SU-DHL-6 (cell line): ENCODE measurements around the gene IL20RA.

Experiments used
- H2AFZ ChIP-seq: fragments of 200-600 bp; sonication (generic); 2 replicates; pipeline ENCODE4 v1.6.1; 2014; ENCODE audit warnings: low read depth, mild to moderate bottlenecking, moderate library complexity, mixed read lengths, antibody characterized with exemption, low read length; ENCODE audit not compliant: severe bottlenecking
- H3F3A ChIP-seq: fragments of 200-600 bp; shearing (Covaris generic); 2 replicates; pipeline ENCODE4 v1.6.0; 2016; ENCODE audit warnings: antibody characterized with exemption, mild to moderate bottlenecking; ENCODE audit not compliant: insufficient read depth
- H3K27ac ChIP-seq: fragments of 200-600 bp; sonication (generic); 2 replicates; pipeline ENCODE4 v1.5.1; 2016; ENCODE audit warnings: low read depth, mild to moderate bottlenecking, low read length, moderate library complexity, mixed read lengths
- H3K27me3 ChIP-seq: fragments of 200-600 bp; sonication (generic), shearing (Covaris generic); 2 replicates; pipeline ENCODE4 v1.6.0; 2014; ENCODE audit warnings: mild to moderate bottlenecking, low read length
- H3K36me3 ChIP-seq: fragments of 200-600 bp; sonication (generic); 2 replicates; pipeline ENCODE4 v1.6.1; 2014; ENCODE audit warnings: mild to moderate bottlenecking, low read length, mixed read lengths
- H3K4me2 ChIP-seq: fragments of 300-600, 200-600 bp; shearing (Covaris generic), sonication (generic); 2 replicates; pipeline ENCODE4 v1.6.0; 2014; ENCODE audit warnings: low read length, low read depth, mild to moderate bottlenecking; ENCODE audit not compliant: poor library complexity, severe bottlenecking
- H3K4me3 ChIP-seq: fragments of 200-600 bp; sonication (generic); 2 replicates; pipeline ENCODE4 v1.5.1; 2014; ENCODE audit warnings: antibody characterized with exemption, low read length, mild to moderate bottlenecking, mixed read lengths; ENCODE audit not compliant: insufficient read depth, poor library complexity, severe bottlenecking
- H3K79me2 ChIP-seq: fragments of 200-600 bp; sonication (generic); 2 replicates; pipeline ENCODE4 v1.6.1; 2014; ENCODE audit warnings: mild to moderate bottlenecking, low read length, moderate library complexity; ENCODE audit not compliant: insufficient read depth
- H3K9ac ChIP-seq: fragments of 200-600 bp; sonication (generic); 2 replicates; pipeline ENCODE4 v1.7.0; 2014; ENCODE audit warnings: mild to moderate bottlenecking, low read length
- H3K9me2 ChIP-seq: fragments of 200-600 bp; sonication (generic); replicated peaks from 2 replicates; pipeline ENCODE4 v1.6.1; 2014; ENCODE audit warnings: low read length; ENCODE audit not compliant: insufficient read depth
- H3K9me3 ChIP-seq: fragments of 200-600 bp; sonication (generic); 2 replicates; pipeline ENCODE4 v1.6.1; 2014; ENCODE audit warnings: low read length, mixed read lengths; ENCODE audit not compliant: insufficient read depth
- H4K20me1 ChIP-seq: fragments of 200-600 bp; sonication (generic); 2 replicates; pipeline ENCODE4 v1.6.1; 2014; ENCODE audit warnings: low read depth, mild to moderate bottlenecking, antibody characterized with exemption, low read length, moderate library complexity, mixed read lengths
- EZH2phosphoT487 ChIP-seq: fragments of 200-600 bp; sonication (generic), shearing (Covaris generic); conservative IDR thresholded peaks from 2 replicates; pipeline ENCODE4 v1.6.1; 2018; ENCODE audit warnings: mild to moderate bottlenecking, antibody characterized with exemption, low read length, moderate library complexity, mixed read lengths
- TF ChIP-seq, protein P1 (sequence below): fragments of 200-600 bp; sonication (generic); IDR thresholded peaks from one replicate; pipeline ENCODE4 v1.5.1; 2017; ENCODE audit warnings: antibody characterized with exemption, mild to moderate bottlenecking, low read length, moderate library complexity; ENCODE audit not compliant: insufficient read depth, poor library complexity, severe bottlenecking

Gene IL20RA

DNA sequence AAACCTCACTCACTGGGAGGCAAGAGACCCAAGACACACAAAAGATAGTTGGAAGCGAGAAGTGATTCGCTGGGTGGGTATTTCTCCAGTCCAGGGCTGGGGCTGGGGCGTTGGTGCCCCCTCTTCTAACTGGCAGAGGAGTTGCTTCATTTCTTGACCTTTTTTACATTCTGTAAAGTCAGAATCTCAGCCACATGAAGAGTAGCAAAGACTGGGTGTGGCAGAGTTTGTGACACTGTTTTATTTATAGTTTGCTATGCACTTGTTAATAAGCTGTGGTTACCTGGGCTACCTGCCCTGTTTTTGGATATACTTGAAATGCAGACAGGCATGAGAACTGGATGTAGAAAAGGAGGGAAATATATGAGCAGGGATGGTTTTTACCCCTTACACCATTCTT, 42.3 kb downstream of the IL20RA start:
- no peak overlapping the region for H3K4me2 ChIP-seq
- no peak overlapping the region for H3K9ac ChIP-seq
- no peaks in the 10 kb centered on the region for H3K27me3 ChIP-seq
- no peak overlapping the region for H3K4me3 ChIP-seq
- no peak overlapping the region for H3K27ac ChIP-seq
- H3K9me2 ChIP-seq = no peaks in the 10 kb centered on the region
- no peaks in the 10 kb centered on the region for H3F3A ChIP-seq
- no peak overlapping the region for H2AFZ ChIP-seq
- no peaks in the 10 kb centered on the region for H3K36me3 ChIP-seq
- TF ChIP-seq EZH2phosphoT487 = no peak
- H4K20me1 ChIP-seq = no peaks in the 10 kb centered on the region
- no peaks in the 10 kb centered on the region for H3K9me3 ChIP-seq
- no peaks in the 10 kb centered on the region for H3K79me2 ChIP-seq

DNA sequence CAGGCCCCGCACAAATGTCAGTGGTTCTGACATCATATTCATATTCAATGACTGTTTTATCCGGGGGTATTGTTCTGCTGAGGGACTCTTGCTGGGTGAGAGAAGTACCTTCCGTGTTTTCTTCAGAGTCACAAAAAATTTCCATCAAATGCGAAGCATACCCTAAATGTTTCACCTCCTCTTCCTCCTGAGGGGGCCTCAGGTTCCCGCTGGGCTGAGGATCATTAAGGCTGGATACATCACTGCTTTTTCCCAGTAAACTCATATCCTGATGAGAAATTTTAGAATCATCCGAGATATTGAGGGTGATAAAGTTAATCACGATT, 42.8 kb downstream of the IL20RA start:
- Histone ChIP-seq H3K27ac (no peak overlapping the region), H3K4me2 (no peak overlapping the region), H3K9me2 (no peaks in the 10 kb centered on the region), H3K9ac (no peak overlapping the region), H3F3A (no peaks in the 10 kb centered on the region), H4K20me1 (no peaks in the 10 kb centered on the region), H3K4me3 (no peak overlapping the region), H2AFZ (no peak overlapping the region), H3K9me3 (no peaks in the 10 kb centered on the region), H3K36me3 (no peaks in the 10 kb centered on the region), H3K27me3 (no peaks in the 10 kb centered on the region), H3K79me2 (no peaks in the 10 kb centered on the region)
- no peak for TF ChIP-seq EZH2phosphoT487
- TF ChIP-seq, protein P1, sequence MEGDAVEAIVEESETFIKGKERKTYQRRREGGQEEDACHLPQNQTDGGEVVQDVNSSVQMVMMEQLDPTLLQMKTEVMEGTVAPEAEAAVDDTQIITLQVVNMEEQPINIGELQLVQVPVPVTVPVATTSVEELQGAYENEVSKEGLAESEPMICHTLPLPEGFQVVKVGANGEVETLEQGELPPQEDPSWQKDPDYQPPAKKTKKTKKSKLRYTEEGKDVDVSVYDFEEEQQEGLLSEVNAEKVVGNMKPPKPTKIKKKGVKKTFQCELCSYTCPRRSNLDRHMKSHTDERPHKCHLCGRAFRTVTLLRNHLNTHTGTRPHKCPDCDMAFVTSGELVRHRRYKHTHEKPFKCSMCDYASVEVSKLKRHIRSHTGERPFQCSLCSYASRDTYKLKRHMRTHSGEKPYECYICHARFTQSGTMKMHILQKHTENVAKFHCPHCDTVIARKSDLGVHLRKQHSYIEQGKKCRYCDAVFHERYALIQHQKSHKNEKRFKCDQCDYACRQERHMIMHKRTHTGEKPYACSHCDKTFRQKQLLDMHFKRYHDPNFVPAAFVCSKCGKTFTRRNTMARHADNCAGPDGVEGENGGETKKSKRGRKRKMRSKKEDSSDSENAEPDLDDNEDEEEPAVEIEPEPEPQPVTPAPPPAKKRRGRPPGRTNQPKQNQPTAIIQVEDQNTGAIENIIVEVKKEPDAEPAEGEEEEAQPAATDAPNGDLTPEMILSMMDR = no peak

DNA sequence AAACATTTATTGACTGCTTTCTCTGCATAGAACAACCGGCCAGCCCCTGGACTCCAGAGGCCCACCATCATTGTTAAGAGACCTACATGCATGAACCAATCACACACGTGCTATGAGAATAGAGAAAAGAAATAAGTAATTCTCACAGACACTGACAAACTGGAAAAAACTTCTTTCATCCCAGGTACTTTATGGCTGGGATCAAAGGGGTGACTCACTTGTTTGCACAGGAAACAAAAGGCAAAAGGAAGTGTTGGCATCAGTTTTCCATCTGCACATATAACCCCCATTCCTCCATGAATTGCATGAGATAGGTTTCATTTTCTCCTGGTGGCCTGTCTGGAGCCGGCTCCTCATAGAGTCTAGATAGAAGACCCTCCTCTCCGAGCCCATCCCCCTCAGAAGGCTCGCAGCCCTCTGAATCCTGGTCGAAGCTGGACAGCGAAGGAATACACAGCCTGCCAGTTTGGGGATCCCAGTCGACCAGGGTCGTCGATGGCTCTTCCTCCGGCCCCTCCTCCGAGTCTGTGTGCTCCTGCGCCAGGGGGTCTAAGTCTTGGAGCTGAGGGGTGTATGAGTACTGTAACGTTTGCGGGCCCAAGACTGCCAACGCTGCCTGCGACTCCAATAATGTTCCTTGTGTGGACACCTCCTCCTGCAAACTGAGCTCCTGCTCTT, 43.3 kb downstream of the IL20RA start:
- no peaks in the 10 kb centered on the region for H3K79me2 ChIP-seq
- no peak for TF ChIP-seq EZH2phosphoT487
- TF ChIP-seq, protein P1 = no peak
- no peaks in the 10 kb centered on the region for H3K9me2 ChIP-seq
- no peak overlapping the region for H3K9ac ChIP-seq
- H3K4me2 ChIP-seq = no peak overlapping the region
- no peaks in the 10 kb centered on the region for H3K36me3 ChIP-seq
- H2AFZ ChIP-seq = no peak overlapping the region
- no peaks in the 10 kb centered on the region for H3F3A ChIP-seq
- H3K27ac ChIP-seq = no peak overlapping the region
- H3K9me3 ChIP-seq = no peaks in the 10 kb centered on the region
- H3K4me3 ChIP-seq = no peak overlapping the region
- H4K20me1 ChIP-seq = no peaks in the 10 kb centered on the region
- no peaks in the 10 kb centered on the region for H3K27me3 ChIP-seq

DNA sequence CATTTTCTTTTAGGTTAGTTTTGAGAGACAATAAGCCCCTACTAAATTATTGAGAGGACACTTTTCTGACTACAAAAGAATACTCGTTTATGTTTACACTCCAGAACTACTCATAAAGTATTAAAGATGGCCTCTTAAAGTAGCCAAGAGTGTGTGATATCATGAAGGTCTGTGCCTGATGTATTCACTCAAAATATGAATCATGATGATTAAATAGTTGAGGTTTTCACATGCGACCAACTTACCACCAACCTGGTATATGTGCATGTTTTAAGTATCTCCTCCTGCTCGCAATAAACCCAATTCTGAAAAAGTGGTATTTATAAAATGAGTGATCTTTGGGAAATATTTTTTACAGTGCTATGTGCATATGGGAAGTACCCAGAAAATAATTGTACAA, 43.9 kb downstream of the IL20RA start:
- Histone ChIP-seq H4K20me1 (no peaks in the 10 kb centered on the region), H3K36me3 (no peaks in the 10 kb centered on the region), H3K9me3 (no peaks in the 10 kb centered on the region), H3K27me3 (no peaks in the 10 kb centered on the region), H3F3A (no peaks in the 10 kb centered on the region), H3K9me2 (no peaks in the 10 kb centered on the region), H3K4me3 (no peak overlapping the region), H3K79me2 (no peaks in the 10 kb centered on the region), H2AFZ (no peak overlapping the region), H3K9ac (no peak overlapping the region), H3K27ac (no peak overlapping the region), H3K4me2 (no peak overlapping the region)
- TF ChIP-seq EZH2phosphoT487 = no peak
- TF ChIP-seq, protein P1 = no peak
